Heart right ventricle (tissue), 12 donors: Measurements from ENCODE around the gene TLCD4. TPM values are rescaled to one million over a fixed set of nuclear protein-coding genes. Genes with fewer than 3 reads are reported as not detected.

Experiments
- polyA plus RNA-seq, 2 donors: library from polyadenylated mRNA; stranded (reverse); fragments of 200-250 nt; gene quantifications; one replicate each; pipeline ENCODE4 v1.2.3, GENCODE V29; 2013
- total RNA-seq, 10 donors: library from RNA; stranded (reverse); fragmentation: NEBNext Ultra II Directional in 3 of 10; extraction: Animal tissue kit (Norgen Biotek cat#: 25700) in 3 of 10; gene quantifications; one replicate each; pipeline versions ENCODE4 v1.2.1 to v1.2.4, GENCODE V29; 2021 to 2023
- donor health status: ischemic (EF 13 %, LVEDD 7.1; RV severe dilation, severe dysfunction).
- donor health status: healthy with polysubstance abuse.
- donor health status: DM: no; HTN: yes; CAD: no.
- donor health status: DM: no; HTN: no; CAD: no.
- donor health status: ischemic (EF 25% LVEDD 6.9; RV normal size, moderate dysfunction).
- donor health status: ischemic (EF 25% LVEDD 5.7; RV mildly dilated, moderate dysfunction).
- donor health status: healthy.
- donor health status: nonischemic (EF 11% LVEDD 7.7; RV severe dilation, severe dysfunction).
- donor health status: DM: yes; HTN: yes; CAD: no.
- donor health status: PGD.
- donor health status: ischemic (EF 29% LVEDD 5.4; RV normal size, mild dysfunction).
- donor health status: nonischemic (EF 23%, LVEDD 6.1; RV moderate dilation, normal function).

The TLCD4 gene
- total and polyA plus RNA-seq, 12 donors: 8.2 to 100 (median 63.6) TPM

Other genes starting within 250 kb of the TLCD4 start
- 100 to 1,000 TPM in 2 of 10 donors, 10 to 100 TPM in 8; 45.8 to 108 (median 67.2) TPM for gene CNN3, start 190.2 kb upstream of the TLCD4 start, total RNA-seq
- 10 to 100 TPM; 28.0 to 58.3 TPM for gene CNN3, start 190.2 kb upstream of the TLCD4 start, polyA plus RNA-seq
- gene ALG14, start 44.4 kb upstream of the TLCD4 start, total RNA-seq: 1 to 10 TPM; 1.8 to 4.6 (median 3.5) TPM
- 1 to 10 TPM; 1.1 to 2.1 TPM for gene ALG14, start 44.4 kb upstream of the TLCD4 start, polyA plus RNA-seq
- gene RWDD3, start 116.9 kb downstream of the TLCD4 start, total RNA-seq: 10 to 100 TPM; 14.8 to 23.2 (median 18.3) TPM
- gene RWDD3, start 116.9 kb downstream of the TLCD4 start, polyA plus RNA-seq: 10 to 100 TPM; 11.2 to 97.8 TPM